DMS79 treated with DMSO at 0.1 percent for 48 hours (cell line): ENCODE results near the gene ZNF485.
"Not testable (repeated sequence)": the region's sequence is repeated elsewhere in the genome, so short reads cannot be mapped to it uniquely, and the experiment has no call there.

Source experiments
- DNase-seq: peaks from one replicate; lab custom pipeline; 2025; lab: John Stamatoyannopoulos, UW

The ZNF485 gene

DNA sequence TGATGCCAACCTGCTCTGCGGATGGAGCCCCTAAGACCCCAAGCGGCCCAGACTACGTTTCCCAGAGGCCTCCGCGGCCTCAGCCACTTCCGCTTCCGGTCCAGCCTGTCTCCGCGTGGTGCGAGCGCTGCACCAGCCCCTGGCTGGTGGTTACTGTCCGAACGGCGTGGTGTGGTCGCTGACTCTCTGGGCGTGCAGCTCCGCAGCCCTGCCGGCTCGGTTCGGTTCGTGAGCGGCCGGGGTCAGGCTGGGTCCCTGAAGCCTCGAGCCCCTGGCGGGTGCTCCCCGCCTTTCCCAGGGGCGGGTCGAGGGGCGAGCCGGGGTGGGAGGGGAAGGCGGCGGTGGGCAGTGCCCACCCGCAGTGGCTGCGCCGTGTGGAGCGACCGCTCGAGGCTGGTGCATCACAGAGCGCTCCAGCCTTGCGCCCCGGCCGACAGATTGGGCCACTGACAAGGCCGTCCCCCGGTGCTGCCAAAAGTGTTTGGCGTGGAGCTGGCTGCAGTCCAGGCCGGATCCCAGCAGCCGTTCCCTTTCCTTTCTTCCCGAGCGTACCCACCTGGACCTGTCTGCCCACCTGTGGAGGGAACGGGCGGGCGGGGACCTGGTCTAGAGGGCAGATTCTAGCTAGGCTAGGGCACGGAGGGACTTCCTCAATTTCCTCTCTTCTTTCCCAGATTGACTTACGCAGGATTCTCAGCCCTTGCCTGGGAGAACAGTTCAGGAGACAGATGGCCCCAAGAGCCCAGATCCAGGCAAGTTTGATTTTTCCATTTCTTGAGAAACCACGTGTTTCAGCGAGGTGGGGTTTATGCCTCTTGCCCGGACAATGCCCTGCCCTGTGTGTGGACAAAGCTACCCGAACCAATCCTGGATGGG lies at the start of gene ZNF485:
TSS of gene ZNF485 (plus strand) at position 116 of the 876 bp plus-strand sequence. CDS start at position 729, 613 bp downstream.
- DNase-seq = peak; percentile 34

DNA sequence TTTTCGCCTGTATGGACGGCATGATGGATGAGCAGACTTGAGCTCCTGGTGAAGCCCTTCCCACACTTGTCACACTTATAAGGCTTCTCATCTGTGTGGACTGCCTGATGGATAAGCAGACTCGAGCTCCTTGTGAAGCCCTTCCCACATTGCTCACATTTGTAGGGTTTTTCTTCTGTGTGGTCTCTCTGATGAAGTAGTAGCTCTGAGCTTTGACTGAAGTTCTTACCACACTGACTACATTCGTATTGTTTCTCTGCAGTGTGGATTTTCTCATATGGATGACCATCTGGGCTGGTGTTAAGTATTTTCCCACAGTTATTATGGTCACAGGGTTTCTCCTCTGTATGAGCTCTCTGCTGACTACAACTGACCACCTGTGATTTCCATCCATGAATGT lies 49.0 kb upstream of the ZNF485 start:
- DNase-seq = no peak

DNA sequence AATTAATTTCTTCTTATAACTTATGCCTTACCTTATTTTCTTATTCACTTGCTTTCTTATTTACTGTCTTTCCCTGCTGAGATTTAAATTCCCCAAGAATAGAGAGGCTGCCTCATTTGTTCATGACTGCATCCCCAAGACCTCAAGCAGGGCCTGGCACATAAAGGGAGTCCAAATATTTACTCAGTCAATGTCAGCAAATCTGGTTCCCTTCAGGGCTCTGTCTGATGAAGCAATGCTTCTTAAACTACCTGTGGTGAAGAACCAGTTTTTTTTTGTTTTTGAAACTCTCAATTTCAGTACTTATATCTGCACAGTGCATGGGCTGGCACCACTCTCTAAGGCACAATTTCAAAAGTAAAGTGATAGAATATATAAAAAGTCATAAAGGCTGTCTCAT lies 36.6 kb upstream of the ZNF485 start:
- DNase-seq = no peak

DNA sequence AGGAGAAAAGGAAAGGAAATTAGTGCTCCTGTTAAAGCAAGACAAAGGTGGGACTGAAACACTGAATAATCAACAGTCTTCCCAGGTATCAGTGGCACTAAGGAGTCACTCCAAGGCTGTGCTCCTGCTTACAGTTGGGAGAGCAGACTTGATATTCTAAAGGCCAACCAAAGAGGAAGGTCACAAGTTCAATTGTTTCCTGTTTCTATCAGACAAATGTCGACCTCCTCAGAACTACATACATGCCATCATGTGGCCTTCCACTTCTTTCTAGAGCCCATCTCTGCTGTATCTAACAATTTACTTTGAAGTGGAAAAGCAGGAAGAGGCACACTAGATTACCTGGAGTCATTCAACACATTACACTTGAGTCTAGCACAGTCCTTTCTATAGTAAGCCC lies 35.3 kb upstream of the ZNF485 start:
- DNase-seq = no peak

DNA sequence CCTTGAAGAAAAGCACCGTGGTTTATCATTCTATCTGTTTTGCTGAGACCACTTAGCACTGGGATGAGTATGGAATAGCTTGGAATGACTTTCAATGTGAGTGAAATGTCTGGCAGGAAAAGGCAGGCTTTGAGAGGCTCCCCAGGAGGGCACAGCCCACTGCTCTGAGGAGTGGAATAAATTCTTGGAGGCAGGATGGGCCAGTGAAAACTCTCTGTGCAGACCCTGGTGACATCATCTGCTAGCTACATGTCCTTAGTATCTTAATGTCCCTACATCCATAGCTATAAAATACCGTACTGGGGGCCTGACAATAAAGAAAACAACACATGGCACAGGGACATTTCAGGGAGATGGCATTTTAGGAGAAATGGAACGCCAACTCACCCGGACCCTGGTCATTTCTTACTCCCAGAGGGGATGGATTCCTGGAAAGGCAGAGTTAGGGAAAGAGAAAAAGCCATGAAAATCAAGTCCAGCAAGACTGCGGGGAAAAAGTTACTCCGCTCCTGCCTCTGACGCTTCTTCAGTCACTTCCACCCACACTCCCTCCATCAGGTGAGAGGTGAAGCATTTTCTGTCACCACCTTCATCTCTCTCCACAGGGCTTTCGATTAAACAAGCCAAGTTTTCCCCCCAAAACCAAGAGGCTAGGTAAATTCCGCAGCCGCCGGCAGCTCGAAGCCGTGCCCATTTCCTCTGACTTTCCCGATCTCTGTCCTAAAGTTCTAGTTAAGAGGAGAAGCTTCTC lies 32.8 kb upstream of the ZNF485 start:
- no peak for DNase-seq

DNA sequence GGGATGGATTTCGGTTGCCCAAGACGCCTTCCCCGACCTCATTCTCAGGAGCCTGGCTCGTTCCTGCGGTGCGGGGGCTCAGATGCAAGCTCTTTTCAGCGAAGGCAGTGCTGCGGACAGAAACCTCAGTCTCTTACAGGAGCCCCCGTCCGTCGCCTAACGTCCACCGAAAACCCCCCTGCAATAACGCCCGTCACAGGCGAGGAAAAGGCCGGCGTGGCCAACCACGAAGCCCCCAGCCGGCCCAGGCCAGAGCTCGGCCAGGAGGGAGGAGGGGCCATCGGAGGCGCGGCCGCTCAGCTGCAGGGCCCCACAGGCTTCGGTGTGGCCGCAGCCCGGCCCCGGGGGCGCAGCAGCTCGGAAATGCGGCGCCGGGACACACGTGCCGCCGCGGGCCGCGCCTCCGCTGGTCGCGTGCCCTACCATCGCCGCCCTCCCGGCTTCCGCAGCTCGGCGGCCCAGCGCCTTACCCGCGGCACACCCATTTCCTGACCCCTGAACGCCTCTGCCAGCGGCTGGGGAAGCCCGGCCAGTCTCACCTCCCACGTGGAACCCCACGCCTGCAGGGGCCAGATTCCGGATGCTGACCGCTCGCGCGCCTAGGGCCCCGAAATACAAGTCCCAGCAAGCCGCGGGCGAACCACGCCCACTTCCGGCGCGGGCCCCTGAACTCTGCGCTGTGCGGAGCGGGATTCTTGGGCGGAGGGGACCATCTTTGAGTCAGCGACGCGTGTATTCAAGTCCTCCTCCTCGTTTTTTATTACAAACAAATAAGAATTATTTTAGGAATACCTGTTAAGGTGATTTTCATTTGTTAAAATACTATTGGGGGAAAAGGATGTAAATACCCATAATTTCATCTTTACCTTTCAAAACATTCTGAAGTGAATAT lies 32.0 kb upstream of the ZNF485 start, which contains the start of gene ZNF239:
TSS of gene ZNF239 (minus strand) at position 616 of the 892 bp plus-strand sequence. CDS start 16,537 bp downstream, outside the sequence.
- peak; percentile 38 for DNase-seq

DNA sequence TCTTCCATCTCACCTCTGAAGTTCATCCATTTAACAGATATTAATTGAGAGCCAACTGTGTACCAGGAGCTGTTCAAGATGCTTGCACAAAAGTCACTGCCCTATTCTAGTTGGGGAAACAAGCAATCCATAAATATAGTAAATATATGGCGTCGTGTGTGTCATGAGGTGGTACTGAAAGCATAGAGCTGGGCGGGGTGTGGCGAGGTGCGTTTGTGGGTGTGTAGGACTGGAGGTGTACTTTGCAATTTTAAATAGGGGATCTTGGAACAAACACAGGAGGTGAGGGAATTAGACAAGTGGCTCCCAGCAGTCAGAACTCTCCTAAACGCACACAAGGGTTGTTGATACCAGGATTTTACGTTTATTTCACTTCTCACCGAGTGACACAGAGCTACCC lies 31.3 kb upstream of the ZNF485 start:
- no peak for DNase-seq

DNA sequence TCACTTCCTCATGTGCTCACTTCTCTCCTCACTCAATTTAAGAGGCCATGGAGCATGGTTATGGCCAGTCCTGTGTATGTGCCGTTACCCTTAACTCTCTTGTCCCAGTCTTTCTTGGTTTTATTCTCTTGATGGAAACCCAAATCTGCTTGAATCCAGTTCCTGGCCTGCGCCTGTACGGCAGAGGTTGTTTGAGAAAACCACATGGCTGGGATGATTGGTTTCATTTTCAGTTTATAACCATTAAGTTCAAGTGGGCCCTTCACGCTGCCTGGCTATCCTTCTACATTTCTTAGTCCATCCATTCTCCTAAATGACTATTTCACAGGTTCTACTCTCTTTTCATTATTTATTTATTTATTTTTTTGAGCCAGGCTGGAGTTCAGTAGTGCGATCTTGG lies 30.2 kb upstream of the ZNF485 start:
- no peak for DNase-seq

DNA sequence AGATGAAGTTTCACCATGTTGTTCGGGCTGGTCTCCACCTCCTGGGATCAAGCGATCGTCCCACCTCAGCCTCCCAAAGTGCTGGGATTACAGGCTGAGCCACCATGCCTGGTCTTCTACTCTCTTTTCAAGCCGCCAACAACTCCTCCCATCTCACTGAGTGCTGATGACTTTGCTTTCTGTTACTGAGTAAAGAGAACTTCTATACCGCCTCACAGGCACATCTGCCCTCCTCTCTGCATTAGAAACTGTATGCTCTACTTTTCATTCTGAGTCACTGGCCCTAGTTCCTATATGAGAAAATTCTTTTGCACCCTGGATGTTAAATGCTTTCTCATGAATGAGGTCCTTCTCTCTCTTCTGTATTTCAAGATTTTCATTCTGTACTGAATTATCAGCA lies 29.7 kb upstream of the ZNF485 start:
- no peak for DNase-seq

DNA sequence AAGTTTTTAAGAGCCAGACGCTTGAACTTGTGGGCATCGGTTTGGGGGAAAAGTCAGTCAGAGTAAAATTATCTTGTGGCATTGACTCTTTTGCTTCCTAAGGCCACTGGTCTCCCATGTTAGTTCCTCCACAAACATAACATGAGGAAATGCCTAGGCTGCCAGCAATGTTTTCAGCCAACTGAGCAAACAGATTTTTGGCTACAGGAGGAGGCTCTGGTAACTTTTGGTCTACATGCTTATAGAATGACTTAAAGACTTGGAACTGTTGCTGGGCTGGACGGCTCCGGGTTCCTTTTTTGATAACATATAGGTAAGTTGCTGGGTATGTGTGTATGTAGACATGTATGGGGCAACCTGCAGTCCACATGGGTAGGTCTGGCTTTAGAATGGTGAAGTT lies 22.2 kb upstream of the ZNF485 start:
- no peak for DNase-seq

DNA sequence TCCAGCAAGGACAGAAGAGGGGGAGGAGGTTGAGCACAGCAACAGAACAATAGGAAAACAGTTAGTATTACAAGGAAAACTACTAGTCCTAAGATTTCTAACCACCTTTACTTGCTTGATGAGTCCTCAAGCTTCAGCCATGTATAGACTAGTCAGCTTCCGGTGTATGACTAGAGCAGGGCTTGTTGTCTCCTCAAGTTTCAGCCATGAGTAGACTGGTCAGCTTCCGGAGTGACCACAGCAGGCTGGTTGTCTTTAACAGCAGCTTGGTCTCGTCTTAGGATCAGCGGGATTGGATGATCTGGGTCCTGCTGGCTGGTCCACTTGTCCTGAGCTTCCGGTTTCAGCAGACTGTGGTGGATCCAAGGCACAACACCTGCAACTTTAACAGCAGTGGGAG lies 21.2 kb upstream of the ZNF485 start:
- DNase-seq = no peak

DNA sequence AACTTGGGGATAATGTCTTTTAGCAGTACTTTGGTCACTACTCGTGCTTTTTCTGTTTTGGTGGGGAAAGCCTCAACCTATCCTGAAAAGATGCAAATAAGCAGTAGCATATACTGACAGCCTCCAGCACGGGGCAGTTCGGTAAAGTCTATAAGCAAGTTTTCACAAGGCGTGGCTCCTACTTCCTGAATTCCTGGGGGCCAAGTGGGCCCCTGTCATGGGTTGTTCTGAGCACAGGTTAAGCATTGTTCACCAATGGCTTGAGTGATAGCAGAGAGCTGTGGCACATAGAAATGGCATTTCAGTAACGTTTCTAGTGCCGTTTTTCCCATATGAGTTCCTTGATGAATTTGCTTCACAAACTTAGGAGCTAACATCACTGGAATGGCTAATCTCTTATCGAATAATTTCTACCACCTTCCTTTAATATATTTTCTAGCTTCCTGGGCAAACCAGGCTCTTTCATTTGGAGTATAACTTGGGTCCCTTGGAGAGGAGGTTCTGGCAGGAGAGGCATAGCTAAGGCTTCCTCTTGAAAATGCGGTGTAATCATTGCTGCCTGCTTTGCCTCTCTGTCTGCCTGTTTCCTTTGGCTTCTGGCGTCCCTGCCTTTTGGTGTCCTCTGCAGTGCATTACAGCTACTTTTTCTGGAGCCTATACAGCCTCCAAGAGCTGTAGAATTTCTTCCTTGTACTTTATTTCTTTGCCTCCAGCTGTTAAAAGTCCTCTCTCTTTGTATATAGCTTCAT lies 20.1 kb upstream of the ZNF485 start:
- no peak for DNase-seq

DNA sequence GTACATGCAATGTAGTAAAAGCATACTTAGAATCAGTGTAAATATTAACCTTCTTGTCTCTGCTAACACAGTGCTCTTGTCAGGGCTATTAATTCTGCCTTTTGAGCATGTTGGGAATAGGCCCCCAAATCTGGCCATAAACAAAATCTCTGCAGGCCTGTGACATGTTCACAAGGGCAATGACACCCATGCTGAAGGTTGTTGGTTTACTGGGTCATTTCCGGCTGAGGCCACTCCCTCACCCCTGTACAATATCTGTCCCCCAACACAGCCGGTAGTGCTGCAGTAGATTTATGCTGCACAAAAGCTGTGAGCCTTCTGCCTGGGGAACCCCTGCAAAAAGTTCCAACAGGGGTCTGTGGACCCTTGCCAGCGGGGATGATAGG lies 19.5 kb upstream of the ZNF485 start:
- not testable (repeated sequence) for DNase-seq

DNA sequence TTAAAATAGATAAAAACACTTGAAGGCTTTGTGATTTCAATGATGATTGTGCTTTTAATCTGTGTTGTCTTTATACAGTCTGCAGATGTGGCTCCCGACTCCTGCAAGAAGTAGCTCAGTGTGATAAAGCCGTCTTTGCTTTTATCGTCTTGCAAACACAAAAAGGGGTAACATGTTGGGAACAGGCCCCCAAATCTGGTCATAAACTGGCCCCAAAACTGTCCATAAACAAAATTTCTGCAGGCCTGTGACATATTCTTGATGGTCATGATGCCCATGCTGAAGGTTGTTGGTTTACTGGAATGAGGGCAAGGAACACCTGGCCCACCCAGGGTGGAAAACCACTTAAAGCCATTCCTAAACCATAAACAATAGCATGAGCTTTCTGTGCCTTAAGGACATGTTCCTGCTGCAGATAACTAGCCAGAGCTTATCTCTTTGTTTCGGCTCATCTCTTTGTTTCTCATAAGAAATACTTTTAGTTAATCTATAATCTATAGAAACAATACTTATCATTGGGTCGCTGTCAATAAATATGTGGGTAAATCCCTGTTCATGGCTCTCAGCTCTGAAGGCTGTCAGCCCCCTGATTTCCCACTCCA lies 14.8 kb upstream of the ZNF485 start:
- DNase-seq = no peak

DNA sequence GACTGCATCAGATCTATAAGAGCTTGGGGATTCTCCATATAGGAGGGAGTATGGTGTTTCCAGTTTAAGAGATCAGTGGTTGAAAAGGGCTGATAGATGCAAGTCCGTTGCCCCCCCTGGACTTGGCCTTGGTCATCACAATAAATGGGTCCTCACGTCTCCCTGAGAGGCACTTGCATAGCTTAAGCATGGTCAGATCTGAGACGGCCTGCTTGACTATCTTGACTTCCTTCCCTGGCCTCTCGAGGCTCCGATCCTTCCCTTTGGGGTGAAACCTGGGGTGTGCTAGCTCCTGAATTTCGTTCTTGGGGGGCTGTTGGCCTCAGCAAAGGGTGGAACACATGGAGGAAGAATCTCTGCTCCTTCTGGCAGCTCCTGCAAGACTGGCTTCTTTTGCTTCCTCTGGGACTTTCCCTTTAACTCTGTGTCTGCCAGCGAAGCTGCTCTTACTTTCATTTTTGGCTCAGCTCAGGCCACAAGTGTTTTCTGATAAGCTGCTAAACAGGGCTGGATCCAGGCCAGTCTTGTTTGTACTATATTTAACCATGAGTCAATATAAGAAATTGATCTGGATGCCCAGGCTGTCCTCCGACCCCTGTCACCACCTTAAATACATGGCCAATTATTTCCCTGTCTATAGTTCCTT lies 11.2 kb upstream of the ZNF485 start:
- DNase-seq = peak; percentile 4

DNA sequence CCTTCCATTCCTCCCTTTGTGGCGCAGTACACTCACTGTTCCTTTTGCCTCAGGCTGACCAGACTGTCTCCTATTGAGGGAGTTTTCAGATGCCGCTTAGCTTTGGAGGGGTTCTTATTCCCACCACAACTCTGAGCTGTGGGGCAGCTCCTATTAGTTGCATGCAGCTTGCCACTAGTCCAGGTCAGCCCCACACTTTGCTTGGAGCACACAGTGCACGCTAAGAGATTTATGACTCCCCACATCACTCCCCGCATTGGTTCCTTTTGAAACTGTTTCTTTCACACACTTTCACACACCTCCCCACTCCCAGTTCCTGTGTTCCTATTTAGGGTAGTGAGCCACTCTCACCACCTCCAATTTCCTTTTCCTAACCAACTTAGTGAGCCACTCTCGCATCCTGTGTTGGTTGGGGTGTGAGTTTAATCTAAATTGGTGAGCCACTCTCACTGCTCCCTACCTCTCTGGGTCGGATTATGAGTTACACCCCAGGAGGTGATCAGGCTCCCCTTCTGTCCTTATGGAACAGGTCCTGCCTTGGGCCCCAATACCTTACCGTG lies 10.4 kb upstream of the ZNF485 start:
- no peak for DNase-seq

DNA sequence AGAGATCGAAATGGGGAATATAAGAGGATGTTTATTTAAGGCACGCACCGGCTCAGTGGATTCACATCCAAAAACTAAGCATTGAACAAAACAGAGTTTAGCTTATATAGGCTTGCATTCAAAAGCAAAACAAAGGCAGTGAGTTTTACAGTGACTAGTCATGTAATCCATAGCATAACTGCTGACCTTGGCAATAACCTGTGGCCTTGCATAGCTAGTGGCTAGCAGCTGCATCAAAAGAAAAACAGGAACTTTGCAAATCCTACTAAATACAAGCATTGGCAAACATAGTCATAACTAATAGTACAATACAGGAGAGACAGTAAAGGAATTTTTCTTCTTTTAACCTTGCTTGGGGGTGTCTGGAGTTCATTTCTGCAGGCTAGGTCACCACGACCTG lies 9.7 kb upstream of the ZNF485 start:
- no peak for DNase-seq

DNA sequence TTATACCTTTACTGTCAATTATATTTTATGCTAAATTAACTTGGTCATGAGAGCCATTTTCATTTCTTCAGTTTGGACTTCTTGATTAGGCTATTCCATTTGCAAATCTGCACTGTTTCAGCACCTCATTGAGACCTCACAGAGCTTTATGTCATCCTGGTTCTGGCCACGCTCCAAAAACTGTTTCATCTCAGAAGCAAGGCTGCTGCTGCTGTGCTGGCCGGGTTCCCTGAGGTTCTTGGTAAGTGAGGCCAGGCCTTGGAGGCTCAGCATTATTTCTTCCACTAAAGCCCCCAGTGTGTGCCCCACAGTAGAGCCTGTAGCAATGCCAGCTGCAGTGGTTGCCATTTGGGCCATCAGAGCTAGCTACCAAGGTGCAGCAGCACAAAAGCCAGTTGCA lies 7.8 kb upstream of the ZNF485 start:
- no peak for DNase-seq

DNA sequence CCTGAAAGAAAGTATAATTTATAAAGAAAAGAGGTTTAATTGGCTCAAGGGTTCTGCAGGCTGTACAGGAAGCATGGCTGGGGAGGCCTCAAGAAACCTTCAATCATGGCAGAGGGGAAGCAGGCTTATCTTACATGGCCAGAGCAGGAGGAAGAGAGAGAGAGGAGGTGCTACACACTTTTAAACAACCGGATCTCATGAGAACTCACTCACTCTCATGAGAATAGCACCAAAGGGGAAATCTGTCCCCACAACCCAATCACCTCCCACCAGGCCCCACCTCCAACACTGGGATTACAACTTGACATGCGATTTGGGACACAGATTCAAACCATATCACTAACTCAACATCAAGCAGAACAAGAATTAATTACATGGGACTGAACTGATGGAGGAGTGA lies 6.9 kb upstream of the ZNF485 start:
- no peak for DNase-seq

DNA sequence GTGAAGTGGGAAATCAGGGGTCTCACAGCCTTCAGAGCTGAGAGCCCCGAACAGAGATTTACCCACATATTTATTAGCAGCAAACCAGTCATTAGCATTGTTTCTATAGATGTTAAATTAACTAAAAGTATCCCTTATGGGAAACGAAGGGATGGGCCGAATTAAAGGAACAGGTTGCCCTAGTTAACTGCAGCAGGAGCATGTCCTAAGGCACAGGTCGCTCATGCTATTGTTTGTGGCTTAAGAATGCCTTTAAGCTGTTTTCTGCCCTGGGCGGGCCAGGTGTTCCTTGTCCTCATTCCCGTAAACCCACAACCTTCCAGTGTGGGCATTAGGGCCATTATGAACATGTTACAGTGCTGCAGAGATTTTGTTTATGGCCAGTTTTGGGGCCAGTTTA lies 4.7 kb upstream of the ZNF485 start:
- not testable (repeated sequence) for DNase-seq
